ENCODE measurements around the gene SYNC. TPM values are rescaled to one million over a fixed set of nuclear protein-coding genes. Genes with fewer than 3 reads are reported as not detected.

Gene SYNC
- total and polyA plus RNA-seq, 9 of the 15 experiments (the other 6 are each of a cell fraction or from before 2014, with no cell fraction given): 0.49 to 1.1 (median 0.87) TPM

GRCh38 chr1:32748926-32749325 lies 46.4 kb upstream of the SYNC start:
- CTCF ChIA-PET (ENCODE audit: low intra/inter-chr PET ratio): no interaction called here

More at GRCh38 chr1:32748926-32749325, 46.4 kb upstream of the SYNC start:
- H3K4me3 ChIP-seq: no peak overlapping the region
- in situ Hi-C loops (cut with MboI) (no loop called here), intact Hi-C loops (cut with micrococcal nuclease) (loop anchor here (2.0 kb wide), 1 partner anchor 24 kb away; no protein-coding TSS in a partner anchor)
- POLR2A ChIA-PET: interaction anchor here (0.6 to 1.6 kb wide), 6 partner anchors 8 to 98 kb away, joined by 3 to 7 read pairs (median 3); partner anchors contain the start of genes RBBP4 and ZBTB8OS
- no TSS peak for BruUV-seq (replicated peaks)
- TF ChIP-seq ZNF165 (CRISPR knock-in tag; IDR thresholded peaks at IDR 0.05; ENCODE audit: borderline replicate concordance) (no peak), SIX5 (IDR thresholded peaks at IDR 0.05; ENCODE audit: borderline replicate concordance in 1 of 2, insufficient read depth in 1 of 2, low read depth in 1 of 2, low read length in 2 of 2) (no peak), NR3C1 (CRISPR knock-in tag; IDR thresholded peaks at IDR 0.05) (no peak), RBM17 (IDR thresholded peaks at IDR 0.05; ENCODE audit: borderline replicate concordance, low read depth, low read length) (no peak), ZBTB33 (CRISPR knock-in tag; IDR thresholded peaks at IDR 0.05) (no peak), RBM22 (IDR thresholded peaks at IDR 0.05; ENCODE audit: low read depth, low read length, poor library complexity, severe bottlenecking) (no peak)
- no peaks in the 10 kb centered on the region for H3K9me3 ChIP-seq (replicated peaks; ENCODE audit: control insufficient read depth, insufficient read depth, low read depth, low read length)
- peaks cover 4% of the 10 kb centered on the region; the same call in 2 of the 3 replicates for H3K79me2 ChIP-seq (ENCODE audit: control insufficient read depth, insufficient read depth, low read length)
- 0 out of 2 replicates have a peak, but pooled peaks cover 13% of the 10 kb centered on the region for H4K20me1 ChIP-seq (replicated peaks; ENCODE audit: control insufficient read depth, insufficient read depth, low read length)
- ATAC-seq (no peak), DNase-seq (ENCODE audit: extremely low read depth in 1 of 4, low spot score in 3 of 4) (no peak), FAIRE-seq (no peak)
- 68% methylated on average over 8 of the region's 8 CpGs for WGBS (ENCODE audit: insufficient coverage, low coverage, missing lambda C conversion rate)
- no peak overlapping the region for H2AFZ ChIP-seq (ENCODE audit: low read depth, low read length)
- no peaks in the 10 kb centered on the region for H3K9me1 ChIP-seq (ENCODE audit: control insufficient read depth, insufficient read depth, low read length)
- no peak overlapping the region for H3K4me2 ChIP-seq (ENCODE audit: insufficient read depth, low read length)
- no peaks in the 10 kb centered on the region for H3K27me3 ChIP-seq (ENCODE audit: control insufficient read depth in 2 of 2, insufficient read depth in 2 of 2, low read length in 2 of 2)
- H3K27ac ChIP-seq (ENCODE audit: extremely low read depth, low read depth, low read length): no peak overlapping the region
- H3K36me3 ChIP-seq (ENCODE audit: control insufficient read depth, insufficient read depth, low read length): no peaks in the 10 kb centered on the region
- H3K4me1 ChIP-seq (replicated peaks in 1 of 2; ENCODE audit: control insufficient read depth in 2 of 2, insufficient read depth in 2 of 2, low read length in 2 of 2): peaks cover 12% of the 10 kb centered on the region in 2 experiments; a peak in 4 of 5 replicates
- H3K9ac ChIP-seq (ENCODE audit: insufficient read depth in 1 of 2, low read depth in 2 of 2, low read length in 2 of 2): no peak overlapping the region

All from K562 (cell line).